Colonic mucosa (tissue), 4 donors: ENCODE measurements around the gene OR7C2. TPM values are rescaled to one million over a fixed set of nuclear protein-coding genes. Genes with fewer than 3 reads are reported as not detected.

ENCODE experiments used
- DNase-seq: peaks from one replicate; pipeline ENCODE4 v3.0.0-alpha.2; 2020
- H3K27ac ChIP-seq: fragments of 200-600 bp; one replicate; pipeline ENCODE4 v1.8.0; 2021
- H3K27me3 ChIP-seq: fragments of 200-600 bp; one replicate; pipeline ENCODE4 v1.8.0; 2021
- H3K36me3 ChIP-seq: fragments of 200-600 bp; one replicate; pipeline ENCODE4 v1.8.0; 2021
- H3K4me1 ChIP-seq: fragments of 200-600 bp; one replicate; pipeline ENCODE4 v1.8.0; 2021; ENCODE audit warnings: mild to moderate bottlenecking
- H3K4me3 ChIP-seq: fragments of 200-600 bp; one replicate; pipeline ENCODE4 v1.8.0; 2021
- H3K9ac ChIP-seq, 2 donors: one replicate each; pipeline ENCODE4 v1.7.0; 2013; ENCODE audit warnings: control low read depth in 2 of 2, low read depth in 2 of 2, low read length in 2 of 2
- H3K9me3 ChIP-seq: fragments of 200-600 bp; one replicate; pipeline ENCODE4 v1.8.0; 2021
- CTCF ChIP-seq: fragments of 200-600 bp; IDR thresholded peaks from one replicate; pipeline ENCODE4 v1.8.0; 2022; ENCODE audit warnings: antibody characterized with exemption, mild to moderate bottlenecking
- intact Hi-C: fragments of 100-400 bp; cut with DNase I; formaldehyde crosslinking; loops from one replicate; pipeline ENCODE4 v1.14.1; 2022
- total RNA-seq, 2 donors: library from RNA; stranded (reverse); fragmentation: NEBNext Ultra II Directional in 1 of 2; extraction: Animal tissue kit (Norgen Biotek cat#: 25700) in 1 of 2; gene quantifications; one replicate each; pipeline ENCODE4 v1.2.1, GENCODE V29; 2021
- donor health status: healthy.
- donor health status: DM: no; HTN: no; CAD: no.
- donor health status: DM: no; HTN: no; CAD: no.

The OR7C2 gene
- total RNA-seq, 2 donors from 2014 or later, result not detected

GRCh38 chr19:14961956-14962685, 20.8 kb downstream of the OR7C2 start:
- Histone ChIP-seq H3K27ac (no peak overlapping the region), H3K9ac (no peak overlapping the region), H3K9me3 (no peaks in the 10 kb centered on the region), H3K27me3 (no peaks in the 10 kb centered on the region), H3K36me3 (no peaks in the 10 kb centered on the region), H3K4me3 (no peak overlapping the region), H3K4me1 (no peaks in the 10 kb centered on the region)
- no peak for DNase-seq
- intact Hi-C loops, result no loop called here
- no peak for TF ChIP-seq CTCF

- H3K4me3 ChIP-seq, result no peak overlapping the region
- no peak overlapping the region for H3K9ac ChIP-seq
- intact Hi-C loops, result no loop called here
- no peaks in the 10 kb centered on the region for H3K36me3 ChIP-seq
- H3K9me3 ChIP-seq, result no peaks in the 10 kb centered on the region
- TF ChIP-seq CTCF, result no peak
- no peaks in the 10 kb centered on the region for H3K4me1 ChIP-seq
- H3K27ac ChIP-seq, result no peak overlapping the region
- no peaks in the 10 kb centered on the region for H3K27me3 ChIP-seq
- no peak for DNase-seq
Measured at GRCh38 chr19:14968247-14968646, 27.0 kb downstream of the OR7C2 start.

GRCh38 chr19:14971474-14971873, 30.2 kb downstream of the OR7C2 start:
- intact Hi-C loops, result no loop called here

GRCh38 chr19:14972676-14973075, 31.4 kb downstream of the OR7C2 start:
- Histone ChIP-seq H3K4me3 (no peak overlapping the region), H3K27ac (no peak overlapping the region), H3K9me3 (no peaks in the 10 kb centered on the region), H3K36me3 (no peaks in the 10 kb centered on the region), H3K9ac (no peak overlapping the region), H3K27me3 (peaks cover 2% of the 10 kb centered on the region), H3K4me1 (no peaks in the 10 kb centered on the region)
- TF ChIP-seq CTCF, result no peak
- intact Hi-C loops, result no loop called here
- no peak for DNase-seq

More at GRCh38 chr19:14971474-14971873, 30.2 kb downstream of the OR7C2 start:
- H3K4me3 ChIP-seq, result no peak overlapping the region
- no peak overlapping the region for H3K9ac ChIP-seq
- no peaks in the 10 kb centered on the region for H3K27me3 ChIP-seq
- no peak for TF ChIP-seq CTCF
- no peaks in the 10 kb centered on the region for H3K9me3 ChIP-seq
- DNase-seq, result no peak
- H3K27ac ChIP-seq, result no peak overlapping the region
- no peaks in the 10 kb centered on the region for H3K4me1 ChIP-seq
- no peaks in the 10 kb centered on the region for H3K36me3 ChIP-seq

- no peaks in the 10 kb centered on the region for H3K9me3 ChIP-seq
- no peak overlapping the region for H3K27ac ChIP-seq
- H3K27me3 ChIP-seq, result peaks cover 10% of the 10 kb centered on the region
- intact Hi-C loops, result no loop called here
- H3K36me3 ChIP-seq, result no peaks in the 10 kb centered on the region
- no peak for DNase-seq
- H3K9ac ChIP-seq, result no peak overlapping the region
- H3K4me1 ChIP-seq, result no peaks in the 10 kb centered on the region
- no peak overlapping the region for H3K4me3 ChIP-seq
- TF ChIP-seq CTCF, result no peak
Measured at GRCh38 chr19:14974488-14974887, 33.2 kb downstream of the OR7C2 start.
